Anterior cingulate cortex (tissue), 58 donors: ENCODE data around the gene UGT2B15.
"Not testable (repeated sequence)": the region's sequence is repeated elsewhere in the genome, so short reads cannot be mapped to it uniquely, and the experiment has no call there.

Experiments used
- DNase-seq, 58 donors: peaks; one replicate each; lab custom pipeline; 2025; lab: John Stamatoyannopoulos, UW

UGT2B15 gene

DNA sequence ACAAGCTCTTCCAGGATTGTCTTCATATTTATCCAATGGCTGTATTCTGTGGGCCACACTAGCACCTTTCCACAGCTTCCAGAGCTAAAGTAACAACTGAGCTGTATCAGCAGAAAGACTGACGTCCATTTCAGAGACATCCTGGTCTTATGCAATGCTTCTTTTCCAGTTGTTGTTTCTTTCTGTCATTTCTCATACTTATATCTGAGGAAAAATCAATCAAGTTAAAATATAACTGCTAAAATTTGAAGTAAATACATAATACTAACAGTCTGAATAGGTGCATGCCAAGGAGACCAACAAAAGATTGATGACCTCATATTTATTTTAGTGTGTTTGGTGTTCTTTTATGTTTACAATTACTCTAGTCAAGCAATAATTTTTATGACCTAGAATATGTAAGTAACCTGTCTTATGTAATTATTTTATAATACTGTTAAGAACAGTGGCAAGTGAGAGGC, at the start of gene UGT2B15:
TSS of gene UGT2B15 (minus strand) at position 174 of the 461 bp plus-strand sequence. CDS start at position 140, 34 bp downstream.
- DNase-seq: not testable (repeated sequence)

DNA sequence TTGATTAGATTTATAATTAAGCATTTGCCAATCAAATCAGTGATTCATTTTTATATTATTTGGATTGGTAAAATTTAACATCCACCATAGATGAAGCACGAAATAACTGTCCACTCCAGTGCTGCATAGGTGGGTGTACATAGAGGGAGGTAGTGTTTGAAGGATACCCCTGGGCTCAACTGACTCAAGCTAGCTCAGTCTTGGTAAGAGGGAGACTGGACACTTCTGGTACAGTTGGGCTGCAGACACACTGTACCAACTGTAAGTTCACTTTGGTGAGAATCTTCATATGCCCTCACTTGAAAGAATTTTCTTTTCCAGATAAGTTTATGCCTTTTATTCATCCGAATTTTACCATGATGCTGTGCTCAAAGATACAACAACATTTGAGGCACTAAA, 48.6 kb upstream of the UGT2B15 start:
- DNase-seq: no peak

DNA sequence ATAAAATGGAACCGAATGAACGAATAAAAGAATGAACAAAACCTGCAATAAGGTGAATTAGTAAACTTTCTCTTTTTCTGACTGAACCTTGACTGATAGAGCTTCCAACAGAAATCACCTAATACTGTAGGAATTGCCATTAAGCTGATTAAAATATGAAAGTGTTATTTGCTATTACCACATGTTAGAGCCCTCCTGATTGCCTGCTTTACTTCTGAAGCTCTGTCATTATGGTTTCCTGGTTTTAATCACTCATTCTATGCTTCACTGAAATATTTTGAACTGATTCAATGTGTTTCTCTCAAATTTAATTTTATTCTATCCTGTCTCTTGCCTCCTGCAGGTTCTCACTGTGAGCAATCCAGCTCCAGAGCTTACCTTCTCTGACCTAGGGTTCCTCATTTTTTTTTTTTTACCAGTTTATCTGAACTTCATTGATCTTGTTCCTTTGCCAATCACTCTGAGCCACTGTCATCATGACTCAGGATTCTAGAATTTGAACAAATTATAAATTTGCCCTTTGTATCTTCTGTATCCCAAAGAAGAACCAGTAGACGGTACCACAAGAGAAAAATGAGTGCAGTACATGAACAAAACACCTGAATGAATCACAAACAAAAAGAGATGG, 48.1 kb upstream of the UGT2B15 start:
- no peak for DNase-seq

DNA sequence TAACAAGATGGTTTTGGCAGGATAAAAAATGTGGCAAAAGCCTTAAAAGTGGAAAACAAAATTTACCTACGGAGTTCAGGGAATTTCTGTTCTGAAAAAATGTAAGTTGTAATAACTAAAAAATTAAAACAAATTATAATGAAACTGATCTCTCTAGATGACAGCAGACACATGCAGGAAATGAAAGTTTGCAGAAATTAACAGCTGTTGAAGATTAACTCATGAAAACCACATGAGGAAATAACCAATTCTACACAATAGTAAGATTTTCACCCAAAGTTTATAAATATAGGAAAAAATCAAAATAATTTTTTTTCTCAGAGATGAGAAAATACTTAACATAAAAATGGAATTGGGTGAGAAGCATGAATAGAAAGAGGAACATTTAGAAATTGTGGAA, 47.5 kb upstream of the UGT2B15 start:
- DNase-seq: no peak

DNA sequence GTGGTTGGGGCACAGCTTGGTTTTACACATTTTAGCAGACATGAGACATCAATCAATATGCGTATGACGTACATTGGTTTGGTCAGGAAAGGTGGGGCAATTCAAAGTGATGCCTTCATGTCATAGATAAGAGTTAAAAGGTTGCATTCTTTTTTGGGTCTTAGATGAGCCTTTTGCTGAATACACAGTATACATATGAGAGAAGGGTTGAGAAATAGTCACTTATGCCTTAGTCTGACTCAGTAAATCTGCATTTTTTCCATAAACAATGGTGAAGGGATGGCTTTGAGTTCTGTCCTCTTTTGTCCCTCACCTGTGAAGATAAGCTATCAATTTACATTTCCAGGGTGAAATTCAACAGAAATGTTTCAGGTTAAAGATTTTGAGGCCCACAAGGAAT, 43.9 kb upstream of the UGT2B15 start:
- no peak for DNase-seq

DNA sequence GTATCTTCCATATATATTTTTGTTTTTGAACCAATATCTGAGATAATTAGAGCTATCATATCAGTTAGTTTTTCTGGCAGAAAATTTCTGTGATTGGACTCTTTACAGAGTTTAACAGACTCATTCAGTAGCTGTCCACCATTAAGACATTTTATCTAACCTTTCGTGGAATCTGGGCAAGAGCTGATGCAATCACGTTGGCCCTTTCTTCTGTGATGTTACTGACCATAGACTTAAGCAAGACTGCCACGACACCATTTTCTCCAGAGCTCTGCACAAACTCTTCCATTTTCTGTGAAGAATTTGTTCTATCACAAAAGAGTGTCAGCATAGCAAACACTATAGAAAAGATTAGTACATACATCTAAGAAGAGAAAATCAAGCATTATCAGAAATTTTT, 41.8 kb upstream of the UGT2B15 start:
- DNase-seq: no peak

DNA sequence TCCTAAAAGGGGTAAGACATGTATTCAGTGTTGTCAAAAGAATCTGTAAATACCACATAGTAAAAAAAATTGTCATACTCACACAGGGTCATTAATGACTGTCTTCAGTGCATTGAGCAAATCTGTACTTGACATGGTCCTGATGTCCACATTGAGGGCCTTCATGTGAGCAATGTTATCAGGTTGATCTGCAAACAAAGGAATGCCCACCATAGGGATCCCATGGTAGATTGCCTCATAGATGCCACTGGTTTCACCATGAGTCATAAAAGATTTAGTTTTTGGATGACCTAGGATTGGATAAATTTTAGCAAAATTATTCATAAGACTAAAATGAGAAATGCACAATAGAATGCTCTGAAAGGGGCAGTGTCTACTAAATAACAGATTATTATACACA, 38.1 kb upstream of the UGT2B15 start:
- no peak for DNase-seq

DNA sequence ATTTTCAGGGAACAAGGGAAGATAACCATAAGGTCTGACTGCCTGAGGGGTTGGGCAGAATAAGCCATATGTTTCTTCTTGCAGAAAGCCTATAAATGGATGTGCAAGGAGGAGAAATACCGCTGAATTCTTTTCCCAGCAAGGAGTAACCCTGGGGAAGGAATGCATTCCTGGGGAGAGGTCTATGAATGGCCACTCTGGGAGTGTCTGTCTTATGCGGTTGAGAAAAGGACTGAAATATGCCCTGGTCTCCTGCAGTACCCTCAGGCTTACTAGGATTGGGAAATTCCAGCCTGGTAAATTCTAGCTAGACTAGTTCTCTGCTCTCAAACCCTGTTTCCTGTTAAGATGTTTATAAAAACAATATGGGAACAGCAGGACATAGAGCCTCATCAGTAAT, 32.7 kb upstream of the UGT2B15 start:
- DNase-seq: not testable (repeated sequence)

DNA sequence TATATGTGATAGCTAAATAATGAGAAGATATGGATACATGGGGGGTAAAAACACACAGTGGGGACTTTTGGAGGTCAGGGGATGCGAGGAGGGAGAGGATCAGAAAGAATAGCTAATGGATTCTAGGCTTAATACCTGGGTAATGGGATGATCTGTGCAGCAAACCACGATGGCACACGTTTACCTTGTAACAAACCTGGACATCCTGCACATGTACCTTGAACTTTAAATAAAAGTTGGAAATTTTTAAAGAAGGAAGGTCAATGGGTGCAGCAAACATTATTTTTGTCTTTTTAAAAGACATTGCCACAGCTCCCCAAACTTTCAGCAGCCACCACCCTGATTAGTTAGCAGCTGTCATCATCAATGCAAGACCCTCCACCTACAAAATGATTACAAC, 29.7 kb upstream of the UGT2B15 start:
- DNase-seq: no peak

DNA sequence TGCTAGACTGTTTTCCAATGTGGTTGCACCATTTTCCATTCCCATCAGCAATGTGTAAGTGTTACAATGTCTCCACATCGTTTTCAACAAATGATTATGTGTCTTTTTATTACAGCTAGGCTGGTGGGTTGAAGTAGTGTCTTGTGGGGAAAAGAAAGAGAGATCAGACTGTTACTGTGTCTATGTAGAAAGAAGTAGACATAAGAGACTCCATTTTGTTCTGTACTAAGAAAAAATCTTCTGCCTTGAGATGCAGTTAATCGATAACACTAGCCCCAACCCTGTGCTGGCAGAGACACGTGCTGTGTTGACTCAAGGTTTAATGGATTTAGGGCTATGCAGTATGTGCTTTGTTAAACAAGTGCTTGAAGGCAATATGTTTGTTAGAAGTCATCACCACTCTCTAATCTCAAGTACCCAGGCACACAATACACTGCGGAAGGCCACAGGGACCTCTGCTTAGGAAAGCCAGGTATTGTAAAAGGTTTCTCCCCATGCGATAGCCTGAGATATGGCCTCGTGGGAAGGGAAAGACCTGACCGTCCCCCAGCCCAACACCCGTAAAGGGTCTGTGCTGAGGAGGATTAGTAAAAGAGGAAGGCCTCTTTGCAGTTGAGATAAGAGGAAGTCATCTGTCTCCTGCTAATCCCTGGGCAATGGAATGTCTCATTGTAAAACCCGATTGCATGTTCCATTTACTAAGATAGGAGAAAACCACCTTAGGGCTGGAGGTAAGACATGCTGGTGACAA, 23.0 kb upstream of the UGT2B15 start:
- DNase-seq: no peak

DNA sequence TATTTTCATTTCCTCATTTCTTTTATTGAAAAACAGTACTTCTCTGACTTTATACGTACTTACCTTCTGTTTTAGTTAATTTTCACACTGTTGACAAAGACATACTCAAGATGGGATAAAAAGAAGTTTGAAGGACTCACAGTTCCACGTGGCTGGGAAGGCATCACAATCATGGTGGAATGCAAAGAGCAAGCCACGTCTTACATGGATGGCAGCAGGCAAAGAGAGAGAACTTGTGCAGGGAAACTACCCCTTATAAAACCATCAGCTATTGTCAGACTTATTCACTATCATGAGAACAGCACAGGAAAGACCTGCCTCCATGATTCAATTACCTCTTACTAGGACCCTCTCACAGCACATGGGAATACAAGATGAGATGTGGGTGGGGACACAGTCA, 20.7 kb upstream of the UGT2B15 start:
- DNase-seq: no peak

DNA sequence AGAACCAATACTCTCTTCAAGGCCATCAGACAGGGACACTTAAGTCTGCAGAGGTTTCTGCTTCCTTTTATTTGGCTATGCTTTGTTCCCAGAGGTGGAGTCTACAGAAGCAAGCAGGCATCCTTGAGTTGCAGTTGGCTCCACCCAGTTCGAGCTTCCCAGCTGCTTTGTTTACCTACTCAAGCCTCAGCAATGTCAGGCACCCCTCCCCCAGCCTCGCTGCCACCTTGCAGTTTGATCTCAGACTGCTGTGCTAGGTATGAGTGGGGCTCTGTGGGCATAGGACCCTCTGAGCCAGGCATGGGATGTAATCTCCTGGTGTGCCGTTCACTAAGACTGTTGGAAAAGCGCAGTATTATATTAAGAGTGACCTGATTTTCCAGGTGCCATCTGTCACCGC, 12.6 kb upstream of the UGT2B15 start:
- no peak for DNase-seq

DNA sequence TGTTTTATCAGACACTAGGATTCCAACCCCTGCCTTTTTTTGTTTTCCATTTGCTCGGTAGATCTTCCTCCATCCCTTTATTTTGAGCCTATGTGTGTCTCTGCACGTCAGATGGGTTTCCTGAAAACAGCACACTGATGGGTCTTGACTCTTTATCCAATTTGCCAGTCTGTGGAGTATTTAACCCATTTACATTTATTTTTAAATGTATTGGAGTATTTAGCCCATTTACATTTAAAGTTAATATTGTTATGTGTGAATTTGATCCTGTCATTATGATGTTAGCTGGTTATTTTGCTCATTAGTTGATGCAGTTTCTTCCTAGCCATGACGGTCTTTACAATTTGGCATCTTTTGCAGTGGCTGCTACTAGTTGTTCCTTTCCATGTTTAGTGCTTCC, 10.8 kb upstream of the UGT2B15 start:
- not testable (repeated sequence) for DNase-seq

DNA sequence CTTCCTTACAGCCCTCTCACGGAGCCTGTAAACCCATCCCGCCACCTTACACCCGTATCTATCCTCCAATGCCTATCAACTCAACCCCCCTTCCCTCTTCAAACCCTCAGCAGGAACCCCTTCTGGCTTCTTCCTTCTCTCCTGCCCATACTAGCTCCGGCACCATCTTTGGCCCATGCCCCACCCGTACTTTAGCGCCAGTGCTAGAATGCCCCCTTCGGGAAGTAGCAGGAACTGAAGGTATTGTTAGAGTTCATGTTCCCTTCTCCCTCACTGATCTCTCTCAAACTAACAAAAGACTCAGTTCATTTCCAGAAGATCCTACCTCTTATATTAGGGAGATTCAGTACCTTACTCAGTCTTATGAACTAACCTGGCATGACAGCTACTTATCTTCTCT, 2.7 kb upstream of the UGT2B15 start:
- DNase-seq: no peak

DNA sequence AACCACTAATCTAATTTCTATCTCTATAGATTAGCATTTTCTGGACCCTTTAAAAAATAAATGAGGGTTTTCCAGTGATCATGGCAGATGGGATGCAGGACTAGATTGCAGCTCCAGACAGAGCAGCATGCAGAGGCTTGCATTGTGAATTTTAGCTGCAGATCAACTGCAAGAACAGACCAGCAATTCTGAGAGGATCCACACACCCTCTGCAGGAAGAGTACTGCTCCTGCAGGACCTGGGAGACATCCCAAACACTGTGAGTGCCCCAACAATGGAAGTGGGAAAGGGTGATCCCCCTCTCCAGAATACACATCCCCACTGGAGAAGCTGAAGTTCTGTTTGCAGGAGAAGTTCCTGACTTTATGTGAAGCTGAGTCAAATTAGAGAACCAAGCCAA, 765 bp upstream of the UGT2B15 start:
- DNase-seq: not testable (repeated sequence)

DNA sequence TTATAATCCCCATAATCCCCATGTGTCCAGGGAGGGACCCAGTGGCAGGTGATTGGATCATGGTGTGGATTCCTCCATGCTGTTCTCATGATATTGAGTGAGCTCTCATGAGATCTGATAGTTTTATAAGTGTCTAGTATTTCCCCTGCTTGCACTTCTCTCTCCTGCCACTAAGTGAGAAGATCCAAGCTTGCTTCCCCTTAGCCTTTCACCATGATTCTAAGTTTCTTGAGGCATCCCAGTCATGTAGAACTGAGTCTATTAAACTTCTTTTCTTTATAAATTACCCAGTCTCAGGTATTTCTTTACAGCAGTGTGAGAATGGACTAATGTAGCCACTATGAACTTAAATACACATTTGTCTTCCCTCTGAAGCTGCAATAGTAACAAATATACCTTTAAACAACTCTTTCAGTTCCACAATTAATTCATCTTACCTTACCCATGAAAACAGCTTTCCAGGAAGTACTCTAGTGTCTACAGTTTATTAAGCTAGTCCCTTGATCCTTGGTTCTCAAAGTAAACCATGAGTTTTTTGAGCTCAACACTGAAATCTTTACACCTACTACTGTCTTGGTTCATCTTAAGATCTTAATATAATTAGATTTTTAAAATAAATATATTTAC, 1.8 kb downstream of the UGT2B15 start:
- DNase-seq: not testable (repeated sequence)

DNA sequence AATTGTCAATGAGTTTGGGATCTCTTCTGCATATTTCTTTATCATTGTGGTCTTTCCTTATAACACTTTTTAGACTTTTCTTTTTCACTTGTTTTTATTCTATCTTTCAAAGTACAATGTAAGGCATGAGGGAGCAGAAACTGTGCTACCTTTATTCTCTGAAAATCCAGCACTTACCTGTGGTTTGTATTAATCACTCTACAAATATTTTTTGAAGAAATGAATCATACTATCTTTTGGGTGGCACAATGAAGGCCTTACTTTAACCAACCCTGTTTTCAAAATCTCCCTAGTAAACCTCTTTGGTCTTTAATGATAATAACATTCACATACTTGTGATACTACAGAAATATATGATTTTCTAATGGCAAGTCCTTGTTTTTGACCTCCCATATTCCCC, 2.9 kb downstream of the UGT2B15 start:
- DNase-seq: not testable (repeated sequence)

DNA sequence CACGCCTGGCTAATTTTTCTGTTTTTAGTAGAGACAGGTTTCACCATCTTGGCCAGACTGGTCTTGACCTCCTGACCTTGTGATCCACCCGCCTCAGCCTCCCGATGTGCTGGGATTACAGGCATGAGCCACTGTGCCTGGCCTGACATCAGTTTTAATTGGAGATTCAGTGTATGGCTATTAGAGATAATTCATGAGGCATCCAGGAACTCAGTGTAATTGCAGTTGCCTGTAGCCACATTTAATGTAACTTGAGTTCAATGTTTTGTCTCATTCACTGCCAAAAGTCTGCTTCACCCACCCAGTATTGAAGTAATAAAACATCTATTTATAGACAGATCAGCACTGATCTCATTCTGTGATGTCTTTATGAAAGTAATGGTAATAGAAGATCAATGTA, 5.7 kb downstream of the UGT2B15 start:
- not testable (repeated sequence) for DNase-seq

DNA sequence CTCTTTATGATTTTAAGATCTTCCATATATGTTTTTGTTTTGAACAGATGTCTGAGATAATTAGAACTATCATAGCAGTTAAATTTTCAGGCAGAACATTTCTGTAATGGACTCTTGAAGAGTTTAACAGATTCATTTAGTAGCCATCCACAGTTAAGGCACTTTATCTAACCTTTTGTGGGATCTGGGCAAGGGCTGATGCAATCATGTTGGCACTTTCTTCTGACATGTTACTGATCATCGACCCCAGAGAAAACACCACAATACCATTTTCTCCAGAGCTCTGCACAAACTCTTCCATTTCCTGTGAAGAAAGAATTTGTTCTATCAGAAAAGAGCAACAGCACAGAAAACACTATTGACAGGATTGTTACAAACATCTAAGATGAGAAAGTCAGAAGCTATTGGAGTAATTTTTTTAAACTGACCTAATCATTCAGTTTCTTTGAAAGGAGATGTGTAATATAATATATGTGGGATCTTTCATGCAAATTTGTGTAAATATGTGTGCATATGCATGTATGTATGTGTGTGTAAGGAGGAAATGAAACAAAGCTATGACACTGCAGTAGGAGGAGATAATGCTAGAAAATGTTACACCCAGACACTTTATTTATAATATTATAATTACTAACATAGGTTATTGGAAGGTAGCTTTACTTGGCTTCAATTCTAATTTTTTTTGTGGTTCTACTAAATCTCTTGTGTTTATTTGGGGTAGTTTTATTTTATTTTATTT, 7.4 kb downstream of the UGT2B15 start:
- not testable (repeated sequence) for DNase-seq

DNA sequence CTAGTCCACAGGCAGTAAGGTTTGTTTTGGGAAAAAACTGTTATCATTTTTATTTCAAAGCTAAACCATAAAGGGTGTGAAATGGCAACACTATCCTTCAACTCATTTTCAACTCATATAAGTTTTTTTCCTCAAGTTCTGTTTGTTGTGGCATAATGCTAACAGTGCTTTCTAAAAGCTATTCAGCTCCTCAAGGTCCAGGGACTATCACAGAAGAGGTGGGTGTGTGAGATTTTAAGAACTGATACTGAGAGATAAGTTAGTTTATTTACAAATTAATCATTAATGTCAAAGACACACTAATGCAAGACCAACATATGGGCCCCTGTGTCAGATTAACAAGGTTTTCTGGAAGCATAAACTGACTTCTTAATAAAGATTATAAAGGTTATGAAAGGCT, 11.8 kb downstream of the UGT2B15 start:
- no peak for DNase-seq

DNA sequence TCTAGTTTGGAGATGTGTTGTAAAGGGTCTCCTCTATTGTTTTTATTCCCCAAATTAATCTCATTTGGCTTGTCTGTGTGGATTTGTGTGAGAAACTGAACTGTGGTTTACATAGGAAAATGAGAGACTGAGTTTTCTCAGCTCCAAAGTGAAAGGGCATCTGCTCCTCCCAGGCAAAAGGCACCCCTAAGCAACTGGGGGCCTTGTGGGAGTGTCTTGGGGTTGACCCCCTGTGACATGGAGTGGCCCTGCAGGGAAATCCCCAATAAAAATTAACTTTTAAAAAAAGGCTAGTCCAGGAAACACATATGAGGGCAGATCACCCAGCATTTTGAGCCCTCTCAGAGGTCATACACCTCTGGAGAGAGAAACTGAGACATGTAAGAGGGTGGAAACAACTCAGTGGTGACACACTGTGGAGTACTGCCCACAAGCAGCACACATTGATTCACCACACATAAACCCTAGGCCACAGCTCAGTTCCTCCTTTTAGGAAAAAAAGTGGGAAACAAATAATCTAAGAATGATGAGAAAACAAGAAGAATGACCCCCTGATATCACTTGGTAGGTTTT, 13.3 kb downstream of the UGT2B15 start:
- DNase-seq: not testable (repeated sequence)
